Suprapubic skin (tissue), 4 donors: ENCODE results near the gene PLEKHG4. TPM values are rescaled to one million over a fixed set of nuclear protein-coding genes. Genes with fewer than 3 reads are reported as not detected.
A peak's percentile ranks its signal among the peaks of the same experiment; 100 is the strongest.

Experiments used
- DNase-seq, 2 donors: peaks; one replicate each; pipeline ENCODE4 v3.0.0-alpha.2; 2019; ENCODE audit warnings: low spot score in 2 of 2
- H3K27ac ChIP-seq: fragments of 200-600 bp; sonication (generic); one replicate; pipeline ENCODE4 v1.5.1; 2019
- H3K27me3 ChIP-seq: fragments of 200-600 bp; sonication (generic); one replicate; pipeline ENCODE4 v1.5.1; 2019
- H3K36me3 ChIP-seq: fragments of 200-600 bp; sonication (generic); one replicate; pipeline ENCODE4 v1.5.1; 2019
- H3K4me1 ChIP-seq: fragments of 200-600 bp; sonication (generic); one replicate; pipeline ENCODE4 v1.5.1; 2019
- H3K4me3 ChIP-seq: fragments of 200-600 bp; sonication (generic); one replicate; pipeline ENCODE4 v1.5.1; 2019; ENCODE audit warnings: mild to moderate bottlenecking
- H3K9me3 ChIP-seq: fragments of 200-600 bp; sonication (generic); one replicate; pipeline ENCODE4 v1.5.1; 2019
- EP300 ChIP-seq: sonication (generic); formaldehyde crosslinking; IDR thresholded peaks from one replicate; pipeline ENCODE4 v1.6.1; 2017; ENCODE audit warnings: antibody characterized with exemption
- POLR2A ChIP-seq, 2 donors: fragments of 450-650 bp; IDR thresholded peaks; one replicate each; pipeline ENCODE4 v1.6.1; 2017; ENCODE audit warnings: antibody characterized with exemption in 2 of 2, mild to moderate bottlenecking in 2 of 2, moderate library complexity in 2 of 2
- POLR2AphosphoS5 ChIP-seq, 3 donors: sonication (generic); formaldehyde crosslinking; IDR thresholded peaks; one replicate each; pipeline ENCODE4 v1.6.1; 2017; ENCODE audit warnings: antibody characterized with exemption in 3 of 3
- WGBS: methylation state at CpG from one replicate; pipeline ENCODE4 v1.1.5; 2018; 5-methylcytosine and 5-hydroxymethylcytosine counted together
- total RNA-seq, 4 donors: library from RNA; depleted of rRNA; stranded (reverse); fragments of >200 nt; gene quantifications; one replicate each; pipeline ENCODE4 v1.1.0, GENCODE V29; 2016
- TF ChIP-seq, protein P1 (sequence below), 2 donors: fragments of 200-600 bp in 1 of 2; fragments of 450-650 bp in 1 of 2; sonication (generic) in 1 of 2; IDR thresholded peaks; one replicate each; pipeline ENCODE4 v1.5.1; 2016 to 2019; ENCODE audit warnings: antibody characterized with exemption in 2 of 2, mild to moderate bottlenecking in 1 of 2, moderate library complexity in 1 of 2

PLEKHG4 gene
- total RNA-seq, 4 donors from 2014 or later: 13.8 to 36.8 (median 26.9) TPM

DNA sequence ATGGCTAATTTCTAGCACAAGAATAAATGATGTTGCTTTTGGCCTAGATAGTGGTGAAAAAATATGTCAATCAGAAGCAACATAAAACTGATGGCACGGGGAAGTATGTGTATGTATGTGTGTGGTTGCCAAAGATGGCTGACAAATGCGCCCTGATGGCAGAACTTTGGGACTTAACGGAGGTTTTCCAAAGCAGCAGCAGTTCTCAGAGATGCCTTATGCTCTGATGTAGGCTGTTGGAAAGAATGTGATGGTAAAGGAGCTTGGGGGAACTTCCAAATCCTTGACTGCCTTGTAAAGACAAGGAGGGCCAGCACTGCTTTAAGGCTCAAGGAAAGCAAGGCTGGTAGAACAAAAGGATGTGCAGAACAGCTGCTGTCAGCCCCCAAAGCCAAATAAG is 31.2 kb downstream of the PLEKHG4 start:
- TF ChIP-seq, protein P1, sequence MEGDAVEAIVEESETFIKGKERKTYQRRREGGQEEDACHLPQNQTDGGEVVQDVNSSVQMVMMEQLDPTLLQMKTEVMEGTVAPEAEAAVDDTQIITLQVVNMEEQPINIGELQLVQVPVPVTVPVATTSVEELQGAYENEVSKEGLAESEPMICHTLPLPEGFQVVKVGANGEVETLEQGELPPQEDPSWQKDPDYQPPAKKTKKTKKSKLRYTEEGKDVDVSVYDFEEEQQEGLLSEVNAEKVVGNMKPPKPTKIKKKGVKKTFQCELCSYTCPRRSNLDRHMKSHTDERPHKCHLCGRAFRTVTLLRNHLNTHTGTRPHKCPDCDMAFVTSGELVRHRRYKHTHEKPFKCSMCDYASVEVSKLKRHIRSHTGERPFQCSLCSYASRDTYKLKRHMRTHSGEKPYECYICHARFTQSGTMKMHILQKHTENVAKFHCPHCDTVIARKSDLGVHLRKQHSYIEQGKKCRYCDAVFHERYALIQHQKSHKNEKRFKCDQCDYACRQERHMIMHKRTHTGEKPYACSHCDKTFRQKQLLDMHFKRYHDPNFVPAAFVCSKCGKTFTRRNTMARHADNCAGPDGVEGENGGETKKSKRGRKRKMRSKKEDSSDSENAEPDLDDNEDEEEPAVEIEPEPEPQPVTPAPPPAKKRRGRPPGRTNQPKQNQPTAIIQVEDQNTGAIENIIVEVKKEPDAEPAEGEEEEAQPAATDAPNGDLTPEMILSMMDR (IDR thresholded peaks at IDR 0.05): no peak
- TF ChIP-seq POLR2AphosphoS5 (IDR thresholded peaks at IDR 0.05): no peak
- no peak for TF ChIP-seq POLR2A (IDR thresholded peaks at IDR 0.05)
- no peak for TF ChIP-seq EP300
- 95% methylated on average over 3 of the region's 3 CpGs for WGBS

DNA sequence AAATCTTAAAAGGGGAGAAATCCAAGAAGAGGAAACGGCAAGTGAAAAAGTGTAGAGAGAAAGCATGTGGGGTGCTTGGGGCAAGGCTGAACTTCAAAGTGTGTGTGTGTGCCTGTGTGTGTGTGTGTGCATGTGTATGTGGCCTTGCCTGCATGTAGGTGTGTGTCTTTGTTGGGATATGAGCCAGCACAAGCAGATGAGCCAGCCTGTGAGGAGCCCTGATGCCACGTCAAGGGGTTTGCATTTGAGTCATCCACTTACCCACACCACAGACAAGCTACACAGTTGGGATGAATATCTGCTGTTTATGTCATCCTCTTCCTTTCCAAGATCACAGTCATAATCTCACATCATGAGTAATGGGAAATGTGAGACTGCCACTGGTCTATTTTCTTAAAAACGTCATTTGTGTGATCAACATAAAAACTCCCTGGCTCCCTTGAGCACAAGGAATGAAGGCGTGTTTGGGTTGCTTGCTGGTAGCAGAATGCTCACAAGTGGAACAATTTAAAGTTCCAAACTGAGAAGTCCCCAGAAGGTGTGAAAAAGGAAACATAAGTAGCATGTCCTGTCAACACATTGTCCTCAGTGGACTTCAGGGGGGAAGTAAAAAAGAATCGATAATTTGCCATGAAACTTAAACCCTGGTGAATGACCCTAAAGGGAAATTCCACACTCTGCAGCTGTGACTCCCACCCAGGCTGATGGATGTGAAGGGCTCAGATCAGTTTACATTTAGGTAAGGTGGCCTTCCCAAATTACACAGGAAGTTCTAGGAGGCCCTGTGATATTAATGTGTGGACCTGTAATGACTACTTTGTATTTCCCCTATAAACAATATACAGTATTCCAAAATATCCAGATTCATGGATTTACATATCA is 32.5 kb downstream of the PLEKHG4 start:
- TF ChIP-seq, protein P1 (IDR thresholded peaks at IDR 0.05): no peak
- TF ChIP-seq POLR2A (IDR thresholded peaks at IDR 0.05) (no peak), POLR2AphosphoS5 (IDR thresholded peaks at IDR 0.05) (no peak), EP300 (no peak)
- peak overlapping the region; percentile 40 for H3K27ac ChIP-seq
- H3K36me3 ChIP-seq: no peaks in the 10 kb centered on the region

More for the DNA sequence above, 31.2 kb downstream of the PLEKHG4 start:
- no peaks in the 10 kb centered on the region for H3K9me3 ChIP-seq
- H3K36me3 ChIP-seq: no peaks in the 10 kb centered on the region
- H3K27me3 ChIP-seq: no peaks in the 10 kb centered on the region
- H3K4me3 ChIP-seq: no peak overlapping the region
- no peak for DNase-seq
- H3K27ac ChIP-seq: no peak overlapping the region
- no peaks in the 10 kb centered on the region for H3K4me1 ChIP-seq

DNA sequence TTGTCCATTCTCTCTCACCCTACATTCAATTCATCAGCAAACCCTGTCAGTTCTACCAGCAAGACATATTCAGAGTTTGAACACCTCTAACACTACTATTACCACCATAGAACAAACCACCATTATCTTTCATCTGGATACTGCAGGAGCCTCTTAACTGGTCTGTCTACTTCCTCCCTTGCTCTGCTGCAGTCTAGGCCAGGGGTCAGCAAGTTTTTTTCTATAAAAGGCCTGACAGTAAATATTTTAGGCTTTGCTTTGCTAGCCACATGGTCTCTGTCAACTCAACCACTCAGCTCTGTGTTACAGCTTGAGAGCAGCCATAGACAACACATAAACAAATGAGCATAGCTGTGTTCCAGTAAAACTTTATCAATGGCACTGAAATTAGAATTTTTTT is 33.4 kb downstream of the PLEKHG4 start:
- no peak for TF ChIP-seq POLR2A (IDR thresholded peaks at IDR 0.05)
- TF ChIP-seq, protein P1 (IDR thresholded peaks at IDR 0.05): no peak
- TF ChIP-seq POLR2AphosphoS5 (IDR thresholded peaks at IDR 0.05): no peak
- TF ChIP-seq EP300: no peak
- H3K9me3 ChIP-seq: no peaks in the 10 kb centered on the region
- H3K4me3 ChIP-seq: no peak overlapping the region
- no peak overlapping the region for H3K27ac ChIP-seq
- DNase-seq: no peak
- H3K27me3 ChIP-seq: peaks cover 2% of the 10 kb centered on the region
- H3K4me1 ChIP-seq: no peaks in the 10 kb centered on the region
- H3K36me3 ChIP-seq: no peaks in the 10 kb centered on the region

More for the DNA sequence above, 32.5 kb downstream of the PLEKHG4 start:
- no peaks in the 10 kb centered on the region for H3K4me1 ChIP-seq
- H3K9me3 ChIP-seq: no peaks in the 10 kb centered on the region
- 31% methylated on average over 5 of the region's 5 CpGs for WGBS
- no peak for DNase-seq
- H3K27me3 ChIP-seq: no peaks in the 10 kb centered on the region
- H3K4me3 ChIP-seq: no peak overlapping the region

DNA sequence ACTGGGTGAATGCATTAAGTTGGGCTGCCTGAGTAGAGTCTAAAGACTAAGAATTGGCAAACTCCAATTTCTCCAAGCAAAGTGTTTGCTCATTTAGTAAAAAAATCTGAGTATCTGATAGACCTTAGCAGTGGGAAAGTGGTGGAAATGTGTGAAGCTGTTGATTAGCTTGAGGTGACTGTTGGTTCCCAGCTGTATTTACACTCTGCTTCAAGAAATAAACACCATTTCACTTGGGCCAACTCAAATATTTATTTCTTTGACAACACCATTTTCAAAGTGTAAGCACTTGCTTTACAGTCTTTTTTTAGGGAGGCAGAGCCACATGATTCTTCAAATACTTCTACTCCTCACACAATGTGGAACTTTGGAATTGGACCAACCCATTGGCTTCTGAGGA is 38.5 kb downstream of the PLEKHG4 start:
- TF ChIP-seq EP300: no peak
- no peak for TF ChIP-seq POLR2AphosphoS5 (IDR thresholded peaks at IDR 0.05)
- TF ChIP-seq, protein P1 (IDR thresholded peaks at IDR 0.05): no peak
- no peak for TF ChIP-seq POLR2A (IDR thresholded peaks at IDR 0.05)
- no peak overlapping the region for H3K4me3 ChIP-seq
- H3K9me3 ChIP-seq: no peaks in the 10 kb centered on the region
- H3K27me3 ChIP-seq: peaks cover 2% of the 10 kb centered on the region
- H3K27ac ChIP-seq: no peak overlapping the region
- no peaks in the 10 kb centered on the region for H3K4me1 ChIP-seq
- no peak for DNase-seq
- no peaks in the 10 kb centered on the region for H3K36me3 ChIP-seq

DNA sequence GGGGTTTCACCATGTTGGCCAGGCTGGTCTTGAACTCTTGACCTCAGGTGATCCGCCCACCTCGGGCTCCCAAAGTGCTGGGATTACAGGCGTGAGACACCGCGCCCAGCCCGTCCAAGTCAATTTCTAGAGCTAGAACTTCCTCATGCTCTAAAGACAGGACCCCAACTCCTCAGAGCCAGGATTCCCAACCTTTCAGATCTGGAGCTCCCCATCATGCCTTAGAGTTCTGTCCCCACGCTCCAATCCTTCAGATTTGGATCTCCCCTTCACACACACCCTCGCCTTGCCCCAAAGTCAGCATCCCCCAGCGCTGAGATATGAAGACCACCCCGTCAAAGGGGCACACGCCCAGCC is 46.8 kb downstream of the PLEKHG4 start:
- no peak for DNase-seq
- Histone ChIP-seq H3K4me1 (peaks cover 17% of the 10 kb centered on the region), H3K9me3 (no peaks in the 10 kb centered on the region), H3K36me3 (no peaks in the 10 kb centered on the region), H3K27me3 (no peaks in the 10 kb centered on the region), H3K4me3 (peak overlapping the region; percentile 50), H3K27ac (no peak overlapping the region)
- WGBS: 43% methylated on average over 11 of the region's 11 CpGs
- TF ChIP-seq POLR2AphosphoS5 (IDR thresholded peaks at IDR 0.05) (no peak), EP300 (no peak), POLR2A (IDR thresholded peaks at IDR 0.05) (no peak)
- TF ChIP-seq, protein P1 (IDR thresholded peaks at IDR 0.05): no peak
